ENCODE results near the gene DLL4.

- no peak for TF ChIP-seq EZH2 (IDR thresholded peaks at IDR 0.05; ENCODE audit: insufficient read depth, poor library complexity, severe bottlenecking)
- TF ChIP-seq EZH2phosphoT487 (IDR thresholded peaks at IDR 0.05; ENCODE audit: insufficient read depth, low read depth): no peak
Measured at GRCh38 chr15:40953713-40954074, 24.6 kb downstream of the DLL4 start.

Data from GM23248 (cell line).